Left colon (tissue), 2 donors: ENCODE results near the gene ASB2. TPM values are rescaled to one million over a fixed set of nuclear protein-coding genes. Genes with fewer than 3 reads are reported as not detected.

Experiments
- ATAC-seq: fragments of 200-7000 bp; cut with Tn5 transposase; one replicate; pipeline ENCODE4 v1.9.1; 2020; ENCODE audit warnings: mild to moderate bottlenecking, moderate library complexity
- DNase-seq, 2 donors: peaks; one replicate each; pipeline ENCODE4 v3.0.0-alpha.2; 2020
- intact Hi-C, 2 donors: fragments of 100-400 bp; cut with DNase I in 1 of 2; cut with micrococcal nuclease in 1 of 2; formaldehyde crosslinking; loops; one replicate each; pipeline versions ENCODE4 v1.11.2 to v1.14.0; 2022; cut with DNase I, micrococcal nuclease
- total RNA-seq, 2 donors: library from RNA; stranded (reverse); fragmentation: NEBNext Ultra II Directional; extraction: Animal tissue kit (Norgen Biotek cat#: 25700); gene quantifications; one replicate each; pipeline ENCODE4 v1.2.1, GENCODE V29; 2021
- donor health status: DM: no; HTN: no; CAD: no.
- donor health status: DM: yes; HTN: yes; CAD: no.

Gene ASB2
- total RNA-seq, 2 donors from 2014 or later: 1.5 to 13.7 TPM

GRCh38 chr14:94004015-94004414 is 27.6 kb upstream of the ASB2 start:
- DNase-seq (no peak), ATAC-seq (no peak)
- intact Hi-C loops: loop anchor here (5.0 to 10.0 kb wide), 2 partner anchors 59 to 67 kb away; no protein-coding TSS in a partner anchor

- intact Hi-C loops: loop anchor here (5.0 to 10.0 kb wide), 2 partner anchors 59 to 66 kb away; no protein-coding TSS in a partner anchor
- ATAC-seq (no peak), DNase-seq (no peak)
Observed at GRCh38 chr14:94003397-94003796, 27.0 kb upstream of the ASB2 start.

DNA sequence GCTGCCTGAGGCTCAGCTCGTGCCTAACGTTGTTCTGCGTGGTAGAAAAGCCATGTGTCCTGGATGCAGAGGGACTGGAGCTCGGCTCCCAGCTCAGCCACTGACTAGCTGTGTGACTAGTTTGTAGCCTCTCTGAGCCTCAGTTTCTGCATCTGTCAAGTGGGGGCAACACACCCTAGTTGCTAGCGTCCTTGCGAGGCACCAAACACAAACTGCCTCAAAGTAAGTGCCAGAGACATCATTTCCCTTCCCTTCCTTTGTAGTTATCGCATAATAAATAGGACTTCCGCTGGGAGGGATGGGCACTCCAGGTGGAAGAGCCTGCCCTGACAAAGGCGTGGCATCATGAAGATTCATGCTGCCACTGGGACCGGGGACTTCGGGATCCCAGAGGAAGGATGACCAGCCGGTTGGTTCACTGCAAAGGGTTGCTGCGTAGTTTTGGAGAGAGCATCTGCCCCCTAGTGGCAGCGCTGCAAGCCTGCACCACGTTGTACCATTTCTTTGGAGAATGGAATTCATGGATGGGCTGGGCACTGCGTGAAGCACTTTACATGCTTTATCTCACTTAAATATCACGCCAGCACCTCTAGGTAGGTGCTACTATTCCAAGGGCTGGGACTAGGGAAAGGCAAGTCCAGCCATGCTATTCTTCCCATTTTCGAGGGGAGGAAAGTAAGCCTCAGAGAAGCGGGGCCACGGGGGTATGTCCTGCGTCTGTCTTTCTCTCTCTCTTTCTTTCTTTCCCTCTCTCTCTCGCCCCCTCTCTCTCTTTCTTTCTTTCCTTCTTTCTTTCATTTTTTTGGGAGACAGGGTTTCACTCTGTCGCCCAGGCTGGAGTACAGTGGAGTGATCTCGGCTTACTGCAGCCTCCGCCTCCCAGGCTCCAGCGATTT is 25.4 kb upstream of the ASB2 start:
- intact Hi-C loops: loop anchor here (5.0 to 10.0 kb wide), 2 partner anchors 57 to 64 kb away; no protein-coding TSS in a partner anchor
- DNase-seq (peak; percentile 46 to 56), ATAC-seq (peak; percentile 82)

DNA sequence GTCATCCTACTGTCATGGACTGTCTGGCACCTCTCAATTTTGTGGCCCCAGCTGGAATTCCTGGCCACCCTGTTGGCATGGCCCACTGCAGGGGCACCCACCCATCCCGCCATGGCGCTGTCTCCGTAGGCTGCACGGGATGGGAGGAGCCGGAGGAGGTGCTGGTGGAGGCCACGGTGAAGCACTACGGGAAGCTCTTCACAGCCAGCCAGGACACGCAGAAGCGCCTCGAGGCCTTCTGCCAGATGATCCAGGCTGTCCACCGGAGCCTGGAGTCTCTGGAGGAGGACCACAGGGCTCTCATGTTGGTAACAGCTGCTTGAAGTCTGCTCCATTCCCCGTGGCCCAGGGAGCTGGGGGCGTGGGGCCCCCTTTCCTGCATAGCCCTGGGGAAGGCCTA is 24.6 kb upstream of the ASB2 start:
- ATAC-seq (no peak), DNase-seq (no peak)
- intact Hi-C loops: loop anchor here (5.0 to 10.0 kb wide), 2 partner anchors 56 to 64 kb away; no protein-coding TSS in a partner anchor

GRCh38 chr14:94000267-94000666 is 23.9 kb upstream of the ASB2 start:
- intact Hi-C loops: loop anchor here (5.0 to 10.0 kb wide), 2 partner anchors 55 to 63 kb away; no protein-coding TSS in a partner anchor
- no peak for ATAC-seq
- DNase-seq: no peak

- ATAC-seq (no peak), DNase-seq (no peak)
- intact Hi-C loops: no loop called here
Observed at GRCh38 chr14:93999573-93999972, 23.2 kb upstream of the ASB2 start.

DNA sequence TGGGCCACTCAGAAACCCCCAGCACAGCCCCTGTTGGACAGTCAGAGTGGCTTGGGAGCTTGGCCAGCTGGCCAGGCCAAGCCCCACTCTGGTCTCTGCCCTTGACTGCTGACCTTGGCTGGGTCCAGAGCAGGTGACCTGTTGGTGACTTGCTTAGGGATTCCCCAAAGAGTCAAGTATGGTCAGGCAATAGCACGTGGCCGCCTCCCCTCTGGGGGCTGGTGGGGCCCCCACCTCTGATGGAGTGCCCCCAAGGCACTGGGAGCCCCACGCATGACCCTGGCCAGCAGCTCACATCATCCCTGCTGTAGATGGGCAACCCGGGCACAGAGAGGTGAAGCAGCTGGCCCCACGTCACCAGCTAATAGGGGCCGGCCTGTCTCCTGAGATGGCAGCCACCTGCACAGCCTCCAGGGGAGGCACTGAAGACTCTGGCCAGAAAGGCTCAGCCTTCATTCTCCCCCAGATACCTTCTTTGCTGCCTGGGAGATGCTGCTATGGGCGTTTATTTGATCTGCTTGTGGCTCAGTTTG is 22.6 kb upstream of the ASB2 start:
- ATAC-seq: no peak
- intact Hi-C loops: no loop called here
- no peak for DNase-seq

DNA sequence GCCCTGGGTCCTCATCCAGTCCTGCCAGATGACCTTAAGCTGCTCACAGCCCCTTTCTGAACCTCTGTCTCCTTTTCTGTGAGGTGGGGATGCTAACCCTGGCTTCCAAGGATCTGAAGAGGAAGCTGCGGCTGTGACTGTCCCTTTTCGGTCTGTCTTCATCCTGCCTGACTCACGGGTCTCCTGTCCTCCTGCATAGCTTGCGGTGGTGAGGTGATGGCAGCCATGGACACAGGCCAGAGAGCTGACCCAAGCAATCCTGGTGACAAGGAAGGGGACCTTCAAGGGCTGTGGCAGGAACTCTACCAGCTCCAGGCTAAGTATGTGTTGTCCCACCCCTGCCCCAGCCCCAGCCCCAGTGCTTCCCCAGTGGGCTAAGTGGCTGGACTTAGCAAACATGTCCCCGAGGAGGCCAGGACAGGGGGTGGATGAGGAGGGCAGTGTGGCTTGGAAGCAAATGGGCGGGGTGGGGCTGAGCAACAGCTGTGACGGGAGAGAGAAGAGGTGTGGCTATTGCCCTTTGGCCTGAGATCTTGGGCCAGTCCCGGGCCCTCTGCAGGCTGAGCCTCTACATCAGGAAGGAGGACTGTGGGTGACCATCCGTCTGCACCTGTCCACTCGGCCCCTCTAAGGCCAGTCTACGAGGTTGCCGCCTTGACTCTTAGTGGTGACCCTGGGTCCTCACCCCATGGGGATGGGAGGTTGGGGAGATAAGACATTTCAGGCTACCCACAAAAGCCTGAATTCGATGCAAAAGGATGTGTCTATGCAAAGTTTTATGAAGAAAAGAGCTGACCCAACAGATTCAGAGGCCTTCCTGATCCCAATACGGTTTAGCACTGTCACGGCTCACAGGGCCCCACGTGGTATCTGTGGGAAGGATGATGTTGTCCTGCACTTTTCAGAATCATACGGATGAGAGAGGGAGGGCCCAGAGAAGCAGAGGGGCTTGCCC is 21.8 kb upstream of the ASB2 start:
- intact Hi-C loops: no loop called here
- ATAC-seq: peak; percentile 85
- DNase-seq: peak in 1 of 2 donors; percentile 36

DNA sequence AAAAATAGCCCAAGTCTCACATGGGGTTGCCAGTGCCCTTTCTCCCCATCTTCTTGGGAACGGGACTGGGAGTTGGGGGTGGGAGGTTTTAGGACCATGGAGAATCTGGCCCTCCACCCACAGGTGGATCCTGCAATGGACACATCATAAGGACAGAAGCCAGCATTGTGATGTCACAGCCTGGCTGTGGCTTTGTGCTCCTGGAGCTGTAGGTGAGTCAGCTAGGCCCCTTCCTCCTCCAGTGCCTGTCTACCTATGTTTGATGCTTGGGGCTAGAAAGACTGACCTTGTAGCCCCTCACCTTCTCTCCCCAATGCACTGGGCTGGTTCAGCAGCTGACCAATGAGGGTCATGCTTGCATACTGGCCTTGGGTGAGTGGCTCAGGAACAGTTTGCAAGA is 20.7 kb upstream of the ASB2 start, which contains the start of gene CCDC197:
CCDC197 (plus strand) TSS at position 220 of the 400 bp plus-strand sequence. CDS start 831 bp downstream, outside the sequence.
- no peak for ATAC-seq
- DNase-seq: no peak
- intact Hi-C loops: no loop called here

GRCh38 chr14:93996130-93996695 is 19.8 kb upstream of the ASB2 start:
- intact Hi-C loops: no loop called here
- DNase-seq: no peak
- no peak for ATAC-seq

GRCh38 chr14:93994919-93995682 is 18.7 kb upstream of the ASB2 start:
- ATAC-seq: no peak
- DNase-seq: peak in 1 of 2 donors; percentile 53
- intact Hi-C loops: no loop called here

GRCh38 chr14:93993382-93993781 is 17.0 kb upstream of the ASB2 start:
- ATAC-seq: no peak
- intact Hi-C loops: no loop called here

DNA sequence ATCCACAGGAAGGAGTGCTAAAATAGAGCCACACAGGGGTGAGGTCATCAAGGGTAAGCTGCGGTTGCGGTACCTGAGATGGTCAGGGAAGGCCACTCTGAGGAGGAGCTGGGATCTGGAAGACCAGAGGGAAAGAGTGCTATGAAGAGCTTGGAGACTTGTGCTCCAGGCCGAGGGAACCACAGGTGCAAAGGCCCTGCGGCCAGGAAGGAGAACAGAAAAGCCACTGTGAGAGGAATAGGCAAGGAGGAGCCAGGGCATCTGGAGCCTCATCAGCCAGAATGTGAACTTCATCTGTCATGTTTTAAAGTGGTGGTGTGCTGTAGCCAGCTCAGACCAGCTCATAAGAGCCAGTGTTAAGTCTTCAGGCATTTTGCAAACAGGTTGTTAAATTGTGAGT is 15.3 kb upstream of the ASB2 start:
- intact Hi-C loops: no loop called here
- DNase-seq: no peak
- no peak for ATAC-seq

More at GRCh38 chr14:93993382-93993781, 17.0 kb upstream of the ASB2 start:
- no peak for DNase-seq

DNA sequence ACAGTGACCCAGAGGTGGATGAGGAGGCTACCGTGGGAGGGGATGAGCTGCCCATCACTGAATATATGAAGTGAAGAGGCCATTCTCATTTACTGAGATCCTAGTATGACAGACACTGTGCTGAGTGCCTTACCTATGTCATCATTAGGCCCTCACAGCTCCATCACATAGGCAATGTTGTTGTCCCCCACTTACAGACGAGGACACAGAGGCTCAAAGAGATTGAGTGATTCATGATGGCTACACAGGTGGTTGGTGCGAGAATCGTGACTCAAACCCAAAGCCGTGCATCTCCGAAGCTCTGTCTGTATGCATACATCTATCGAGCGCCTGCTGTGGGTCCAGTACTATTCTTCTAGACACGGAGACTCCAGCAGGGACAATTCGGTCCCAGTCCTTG is 14.8 kb upstream of the ASB2 start:
- intact Hi-C loops: no loop called here
- ATAC-seq (no peak), DNase-seq (no peak)

- DNase-seq (no peak), ATAC-seq (no peak)
- intact Hi-C loops: no loop called here
Observed at GRCh38 chr14:93989939-93990338, 13.6 kb upstream of the ASB2 start.

DNA sequence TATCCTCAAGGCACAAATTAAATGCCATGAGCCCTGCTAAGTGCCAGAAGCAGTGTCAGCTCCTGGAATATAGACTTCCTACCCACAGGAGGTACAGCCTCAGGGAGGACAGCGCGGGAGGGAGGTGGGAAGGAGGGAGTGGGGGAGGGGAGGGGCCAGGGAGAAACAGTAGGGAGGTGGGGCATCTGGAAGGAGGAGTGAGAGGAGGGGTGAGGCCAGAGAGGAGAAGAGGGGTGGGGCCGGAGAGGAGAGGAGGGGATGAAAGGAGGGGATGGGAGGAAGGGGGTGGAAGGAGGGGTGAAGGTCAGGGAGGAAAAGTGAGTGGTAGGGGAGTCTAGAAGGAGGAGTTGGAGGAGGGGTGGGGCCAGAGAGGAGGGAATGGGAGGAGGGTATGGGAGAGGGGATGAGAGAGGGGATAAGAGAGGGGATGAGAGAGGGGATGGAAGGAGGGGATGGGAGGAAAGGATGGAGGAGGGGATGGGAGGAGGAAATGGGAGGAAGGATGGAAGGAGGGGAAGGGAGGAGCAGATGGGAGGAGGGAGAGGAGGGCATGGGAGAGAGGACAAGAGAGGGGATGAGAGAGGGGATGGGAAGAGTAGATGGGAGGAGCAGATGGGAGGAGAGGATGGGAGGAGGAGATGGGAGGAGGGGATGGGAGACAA is 11.6 kb upstream of the ASB2 start:
- intact Hi-C loops: no loop called here
- DNase-seq: no peak

GRCh38 chr14:93987376-93987775 is 11.0 kb upstream of the ASB2 start:
- DNase-seq (no peak), ATAC-seq (no peak)
- intact Hi-C loops: no loop called here

More for the DNA sequence above, 11.6 kb upstream of the ASB2 start:
- ATAC-seq: no peak
